DOHH2 (cell line): ENCODE measurements around the gene NAV2.
"Not testable (repeated sequence)": the region's sequence is repeated elsewhere in the genome, so short reads cannot be mapped to it uniquely, and the experiment has no call there.

Source experiments
- H3F3A ChIP-seq: fragments of 200-600 bp; sonication (generic), shearing (Covaris generic); 2 replicates; pipeline ENCODE4 v1.6.0; 2016; ENCODE audit warnings: antibody characterized with exemption, mild to moderate bottlenecking; ENCODE audit not compliant: control insufficient read depth, insufficient read depth
- H3K27ac ChIP-seq: fragments of 200-600 bp; sonication (generic); 2 replicates; pipeline ENCODE4 v1.5.1; 2014; ENCODE audit warnings: low read depth, mild to moderate bottlenecking, low read length, moderate library complexity
- H3K27me3 ChIP-seq: fragments of 200-600 bp; sonication (generic); 2 replicates; pipeline ENCODE4 v1.6.1; 2014; ENCODE audit warnings: mild to moderate bottlenecking, low read length, mixed read lengths; ENCODE audit not compliant: control insufficient read depth
- H3K36me3 ChIP-seq: fragments of 200-600 bp; sonication (generic); 2 replicates; pipeline ENCODE4 v1.6.1; 2014; ENCODE audit warnings: mild to moderate bottlenecking, low read length, moderate library complexity, mixed read lengths; ENCODE audit not compliant: control insufficient read depth
- H3K4me1 ChIP-seq: fragments of 200-600 bp; sonication (generic); 2 replicates; pipeline ENCODE4 v1.6.1; 2014; ENCODE audit warnings: mild to moderate bottlenecking, low read length, mixed read lengths; ENCODE audit not compliant: control insufficient read depth
- H3K4me2 ChIP-seq: fragments of 200-600 bp; sonication (generic); 2 replicates; pipeline ENCODE4 v1.6.0; 2014; ENCODE audit warnings: mild to moderate bottlenecking, low read length, moderate library complexity
- H3K4me3 ChIP-seq: fragments of 200-600 bp; sonication (generic); 2 replicates; pipeline ENCODE4 v1.5.1; 2014; ENCODE audit warnings: mild to moderate bottlenecking, low read length, mixed read lengths
- H3K79me2 ChIP-seq: fragments of 200-600 bp; sonication (generic); 2 replicates; pipeline ENCODE4 v1.6.1; 2014; ENCODE audit warnings: mild to moderate bottlenecking, low read length, mixed read lengths; ENCODE audit not compliant: control insufficient read depth
- H3K9me2 ChIP-seq: fragments of 200-600 bp; sonication (generic); replicated peaks from 2 replicates; pipeline ENCODE4 v1.6.1; 2014; ENCODE audit warnings: mild to moderate bottlenecking, low read length, mixed read lengths; ENCODE audit not compliant: control insufficient read depth
- H3K9me3 ChIP-seq: fragments of 200-600 bp; sonication (generic); 2 replicates; pipeline ENCODE4 v1.6.1; 2014; ENCODE audit warnings: antibody characterized with exemption, low read length, mixed read lengths; ENCODE audit not compliant: control insufficient read depth, insufficient read depth
- H4K20me1 ChIP-seq: fragments of 200-600 bp; sonication (generic); 2 replicates; pipeline ENCODE4 v1.6.0; 2014; ENCODE audit warnings: low read depth, mild to moderate bottlenecking, antibody characterized with exemption, low read length, moderate library complexity; ENCODE audit not compliant: control insufficient read depth, insufficient read depth
- EZH2phosphoT487 ChIP-seq: fragments of 200-600 bp; sonication (generic); IDR thresholded peaks from 2 replicates; pipeline ENCODE4 v1.6.1; 2017; ENCODE audit warnings: borderline replicate concordance, mild to moderate bottlenecking, antibody characterized with exemption, low read length, moderate library complexity, mixed read lengths
- TF ChIP-seq, protein P1 (sequence below): fragments of 200-600 bp; sonication (generic); IDR thresholded peaks from one replicate; pipeline ENCODE4 v1.5.1; 2014; ENCODE audit warnings: antibody characterized with exemption, mild to moderate bottlenecking, low read depth, low read length; ENCODE audit not compliant: poor library complexity, severe bottlenecking

Gene NAV2

DNA sequence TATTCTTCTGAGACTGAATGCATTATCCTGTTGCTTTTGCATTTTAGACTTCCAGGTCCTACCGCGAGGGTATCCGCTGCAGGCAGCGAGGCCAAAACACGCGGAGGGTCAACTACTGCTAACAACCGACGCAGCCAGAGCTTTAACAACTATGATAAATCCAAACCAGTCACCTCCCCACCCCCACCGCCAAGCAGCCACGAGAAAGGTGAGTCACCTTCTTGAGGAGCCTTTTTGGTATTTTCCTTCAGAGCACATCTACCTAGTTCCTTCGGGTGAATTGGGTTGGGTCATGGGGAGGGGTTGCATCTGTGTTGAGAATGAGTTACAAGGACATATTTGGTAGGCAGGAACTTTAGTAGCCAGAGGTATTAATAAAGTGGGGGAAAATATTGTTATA lies 179.8 kb downstream of the NAV2 start:
- H3K27ac ChIP-seq: no peak overlapping the region

DNA sequence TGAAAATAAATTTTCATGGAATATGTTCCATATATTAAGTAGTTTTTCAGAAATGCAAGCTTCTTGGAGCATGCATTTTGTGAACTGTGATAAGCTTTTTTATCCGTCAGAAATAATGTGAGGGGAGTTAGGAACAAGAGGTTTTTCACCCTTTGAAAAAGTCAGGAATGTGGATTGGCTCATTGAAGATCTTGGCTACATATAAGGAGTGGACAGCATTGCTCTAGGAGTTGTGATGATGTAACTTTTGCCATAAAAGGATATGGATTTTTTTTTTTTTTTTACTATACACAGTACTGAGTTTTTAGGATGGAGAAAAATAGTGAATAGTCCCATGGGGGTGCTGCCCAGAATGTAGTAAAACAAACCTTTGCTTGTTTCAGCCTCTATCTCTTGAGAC lies 180.2 kb downstream of the NAV2 start:
- H3K4me3 ChIP-seq: no peak overlapping the region
- H3K9me3 ChIP-seq: no peaks in the 10 kb centered on the region
- H3K9me2 ChIP-seq: no peaks in the 10 kb centered on the region
- H3K4me2 ChIP-seq: no peak overlapping the region
- H3K79me2 ChIP-seq: no peaks in the 10 kb centered on the region
- no peaks in the 10 kb centered on the region for H3K36me3 ChIP-seq
- no peaks in the 10 kb centered on the region for H3F3A ChIP-seq
- H3K4me1 ChIP-seq: no peaks in the 10 kb centered on the region
- H4K20me1 ChIP-seq: no peaks in the 10 kb centered on the region
- H3K27me3 ChIP-seq: no peaks in the 10 kb centered on the region
- TF ChIP-seq EZH2phosphoT487: no peak
- TF ChIP-seq, protein P1, sequence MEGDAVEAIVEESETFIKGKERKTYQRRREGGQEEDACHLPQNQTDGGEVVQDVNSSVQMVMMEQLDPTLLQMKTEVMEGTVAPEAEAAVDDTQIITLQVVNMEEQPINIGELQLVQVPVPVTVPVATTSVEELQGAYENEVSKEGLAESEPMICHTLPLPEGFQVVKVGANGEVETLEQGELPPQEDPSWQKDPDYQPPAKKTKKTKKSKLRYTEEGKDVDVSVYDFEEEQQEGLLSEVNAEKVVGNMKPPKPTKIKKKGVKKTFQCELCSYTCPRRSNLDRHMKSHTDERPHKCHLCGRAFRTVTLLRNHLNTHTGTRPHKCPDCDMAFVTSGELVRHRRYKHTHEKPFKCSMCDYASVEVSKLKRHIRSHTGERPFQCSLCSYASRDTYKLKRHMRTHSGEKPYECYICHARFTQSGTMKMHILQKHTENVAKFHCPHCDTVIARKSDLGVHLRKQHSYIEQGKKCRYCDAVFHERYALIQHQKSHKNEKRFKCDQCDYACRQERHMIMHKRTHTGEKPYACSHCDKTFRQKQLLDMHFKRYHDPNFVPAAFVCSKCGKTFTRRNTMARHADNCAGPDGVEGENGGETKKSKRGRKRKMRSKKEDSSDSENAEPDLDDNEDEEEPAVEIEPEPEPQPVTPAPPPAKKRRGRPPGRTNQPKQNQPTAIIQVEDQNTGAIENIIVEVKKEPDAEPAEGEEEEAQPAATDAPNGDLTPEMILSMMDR: no peak
- no peak overlapping the region for H3K27ac ChIP-seq

More for the DNA sequence above, 179.8 kb downstream of the NAV2 start:
- H3K4me1 ChIP-seq: no peaks in the 10 kb centered on the region
- H3K79me2 ChIP-seq: no peaks in the 10 kb centered on the region
- H3K4me2 ChIP-seq: no peak overlapping the region
- H3K36me3 ChIP-seq: no peaks in the 10 kb centered on the region
- H3K9me3 ChIP-seq: no peaks in the 10 kb centered on the region
- no peaks in the 10 kb centered on the region for H4K20me1 ChIP-seq
- no peak overlapping the region for H3K4me3 ChIP-seq
- H3K9me2 ChIP-seq: no peaks in the 10 kb centered on the region
- no peaks in the 10 kb centered on the region for H3K27me3 ChIP-seq
- no peaks in the 10 kb centered on the region for H3F3A ChIP-seq
- TF ChIP-seq, protein P1: no peak
- no peak for TF ChIP-seq EZH2phosphoT487

DNA sequence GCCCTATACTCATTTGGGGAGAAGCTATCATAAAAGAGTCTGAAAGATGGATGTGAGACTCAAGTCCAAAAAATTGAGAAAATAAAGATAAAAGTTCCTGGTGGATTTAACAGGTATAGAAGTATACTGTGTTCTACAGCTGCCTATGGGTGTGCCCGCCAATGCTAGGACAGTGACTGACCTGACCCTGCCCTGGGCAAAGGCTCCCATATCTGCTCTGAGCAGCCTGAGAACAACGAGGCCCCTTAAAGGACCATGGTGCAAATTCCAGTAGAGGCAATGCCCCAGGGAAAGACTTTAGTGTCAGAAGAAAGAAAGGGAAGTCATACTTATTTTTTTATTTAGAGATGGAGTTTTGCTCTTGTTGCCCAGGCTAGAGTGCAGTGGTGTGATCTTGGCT lies 181.8 kb downstream of the NAV2 start:
- Histone ChIP-seq H3K9me3 (no peaks in the 10 kb centered on the region), H3K27ac (no peak overlapping the region), H3F3A (no peaks in the 10 kb centered on the region), H3K27me3 (no peaks in the 10 kb centered on the region), H3K79me2 (no peaks in the 10 kb centered on the region), H3K36me3 (no peaks in the 10 kb centered on the region), H3K9me2 (no peaks in the 10 kb centered on the region), H4K20me1 (no peaks in the 10 kb centered on the region), H3K4me2 (no peak overlapping the region), H3K4me3 (no peak overlapping the region), H3K4me1 (no peaks in the 10 kb centered on the region)
- TF ChIP-seq, protein P1: no peak
- no peak for TF ChIP-seq EZH2phosphoT487

DNA sequence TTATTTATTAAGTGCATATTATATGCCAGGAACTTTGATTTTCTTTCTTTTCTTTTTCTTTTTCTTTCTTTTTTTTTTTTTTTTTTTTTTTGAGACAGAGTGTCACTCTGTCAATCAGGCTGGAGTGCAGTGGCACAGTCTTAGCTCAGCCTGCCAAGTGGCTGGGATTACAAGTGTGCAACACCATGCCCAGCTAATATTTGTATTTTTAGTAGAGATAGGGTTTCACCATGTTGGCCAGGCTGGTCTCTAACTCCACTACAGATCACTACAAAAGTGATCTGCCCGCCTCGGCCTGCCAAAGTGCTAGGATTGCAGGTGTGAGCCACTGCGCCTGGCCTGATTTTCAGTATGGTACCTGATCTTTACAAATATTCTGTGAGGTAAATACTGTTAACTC lies 182.4 kb downstream of the NAV2 start:
- H3K79me2 ChIP-seq, H3K4me1 ChIP-seq, H3F3A ChIP-seq, H3K27me3 ChIP-seq, H3K4me2 ChIP-seq, H3K36me3 ChIP-seq, H4K20me1 ChIP-seq, H3K27ac ChIP-seq, H3K4me3 ChIP-seq, H3K9me3 ChIP-seq, H3K9me2 ChIP-seq: not testable (repeated sequence)
